DMS53 treated with DMSO at 0.1 percent for 48 hours (cell line): ENCODE results near the gene ZCWPW1.
"Not testable (repeated sequence)": the region's sequence is repeated elsewhere in the genome, so short reads cannot be mapped to it uniquely, and the experiment has no call there.

Experiments used
- DNase-seq: peaks from one replicate; lab custom pipeline; 2025; ENCODE audit not compliant: unreplicated experiment; lab: John Stamatoyannopoulos, UW

Gene ZCWPW1

GRCh38 chr7:100401811-100402210 lies 26.7 kb downstream of the ZCWPW1 start:
- no peak for DNase-seq

GRCh38 chr7:100400656-100401055 lies 27.8 kb downstream of the ZCWPW1 start:
- no peak for DNase-seq

GRCh38 chr7:100400041-100400440 lies 28.5 kb downstream of the ZCWPW1 start:
- DNase-seq = no peak

- no peak for DNase-seq
These were observed 30.3 kb downstream of the ZCWPW1 start for GRCh38 chr7:100398239-100398638.

- DNase-seq = no peak
These were observed 31.0 kb downstream of the ZCWPW1 start for GRCh38 chr7:100397315-100398081.

- DNase-seq = no peak
These were observed 32.0 kb downstream of the ZCWPW1 start for GRCh38 chr7:100396421-100396982.

- no peak for DNase-seq
These were observed 34.4 kb downstream of the ZCWPW1 start for GRCh38 chr7:100394077-100394476.

GRCh38 chr7:100393233-100393905 lies 35.1 kb downstream of the ZCWPW1 start:
- no peak for DNase-seq

GRCh38 chr7:100390286-100391009 lies 38.1 kb downstream of the ZCWPW1 start:
- no peak for DNase-seq

- no peak for DNase-seq
These were observed 38.9 kb downstream of the ZCWPW1 start for GRCh38 chr7:100389437-100390088.

GRCh38 chr7:100387695-100388094 lies 40.8 kb downstream of the ZCWPW1 start:
- DNase-seq = no peak

- DNase-seq = no peak
These were observed 41.6 kb downstream of the ZCWPW1 start for GRCh38 chr7:100386940-100387339.

- no peak for DNase-seq
These were observed 43.7 kb downstream of the ZCWPW1 start for GRCh38 chr7:100384628-100385294.

- peak; percentile 81 for DNase-seq
These were observed 46.2 kb downstream of the ZCWPW1 start for GRCh38 chr7:100382234-100382853.

- DNase-seq = not testable (repeated sequence)
These were observed 46.8 kb downstream of the ZCWPW1 start for GRCh38 chr7:100381531-100382233.

GRCh38 chr7:100380196-100380595 lies 48.3 kb downstream of the ZCWPW1 start:
- DNase-seq = no peak

GRCh38 chr7:100378114-100378755 lies 50.3 kb downstream of the ZCWPW1 start:
- no peak for DNase-seq

GRCh38 chr7:100376066-100376465 lies 52.4 kb downstream of the ZCWPW1 start:
- DNase-seq = no peak

- no peak for DNase-seq
These were observed 53.9 kb downstream of the ZCWPW1 start for GRCh38 chr7:100374601-100375000.
